Measurements from ENCODE around the gene TTC7B. TPM values are rescaled to one million over a fixed set of nuclear protein-coding genes. Genes with fewer than 3 reads are reported as not detected.

Gene TTC7B
- total RNA-seq, 1 donor from 2014 or later, result 40.4 TPM

DNA sequence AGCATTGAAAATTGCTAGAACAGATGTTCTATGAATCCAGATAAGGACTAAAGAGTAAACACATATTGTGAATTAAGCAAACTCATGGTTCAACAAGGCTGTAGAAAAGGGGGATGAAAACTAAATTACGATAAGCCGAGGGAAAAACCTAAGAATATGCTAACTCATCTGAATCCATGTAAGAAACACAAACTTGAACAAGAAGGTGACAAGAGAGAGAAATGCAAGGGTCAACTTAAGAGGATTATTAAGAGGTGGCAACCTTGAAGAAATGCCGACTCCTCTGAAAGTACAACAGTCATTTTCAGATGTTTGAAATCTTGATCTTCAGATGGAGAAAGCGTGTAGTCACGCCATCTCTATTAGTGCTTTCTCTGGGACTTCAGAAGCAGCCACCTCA lies 128.6 kb downstream of the TTC7B start:
- DNase-seq (ENCODE audit: extremely low spot score, unreplicated experiment), result no peak
- Mint-ChIP-seq H3K4me3 (no peak overlapping the region), H3K36me3 (peaks cover 27% of the 10 kb centered on the region), H3K27ac (no peak overlapping the region), H3K4me1 (ENCODE audit: unreplicated experiment) (no peaks in the 10 kb centered on the region), H3K27me3 (no peaks in the 10 kb centered on the region), H3K9me3 (no peaks in the 10 kb centered on the region)
- no peak for TF ChIP-seq CTCF (conservative IDR thresholded peaks at IDR 0.05)

DNA sequence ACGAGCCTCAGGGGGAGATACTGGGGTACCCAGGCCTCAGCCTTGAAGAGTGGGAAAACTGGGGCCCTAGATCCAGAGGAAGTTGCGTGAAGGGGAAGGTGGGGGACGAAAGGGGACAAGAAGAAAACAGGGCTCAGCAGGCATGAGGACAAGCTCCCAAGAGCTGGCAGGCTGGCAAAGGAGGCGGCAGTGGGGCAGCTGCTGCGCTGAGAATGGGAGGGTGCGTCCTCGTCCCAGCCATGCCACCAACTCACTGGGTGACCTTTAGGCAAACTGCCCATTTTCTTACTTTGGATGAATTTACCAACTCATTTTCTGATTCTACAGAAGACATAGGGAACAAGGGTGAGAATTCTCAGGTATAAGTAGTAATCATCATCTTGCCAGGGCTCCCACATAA lies 133.6 kb downstream of the TTC7B start:
- Mint-ChIP-seq H3K4me3 (no peak overlapping the region), H3K27me3 (no peaks in the 10 kb centered on the region), H3K36me3 (peaks cover 23% of the 10 kb centered on the region), H3K4me1 (ENCODE audit: unreplicated experiment) (peaks cover 11% of the 10 kb centered on the region), H3K27ac (no peak overlapping the region), H3K9me3 (no peaks in the 10 kb centered on the region)
- TF ChIP-seq CTCF (conservative IDR thresholded peaks at IDR 0.05), result no peak
- DNase-seq (ENCODE audit: extremely low spot score, unreplicated experiment), result no peak

DNA sequence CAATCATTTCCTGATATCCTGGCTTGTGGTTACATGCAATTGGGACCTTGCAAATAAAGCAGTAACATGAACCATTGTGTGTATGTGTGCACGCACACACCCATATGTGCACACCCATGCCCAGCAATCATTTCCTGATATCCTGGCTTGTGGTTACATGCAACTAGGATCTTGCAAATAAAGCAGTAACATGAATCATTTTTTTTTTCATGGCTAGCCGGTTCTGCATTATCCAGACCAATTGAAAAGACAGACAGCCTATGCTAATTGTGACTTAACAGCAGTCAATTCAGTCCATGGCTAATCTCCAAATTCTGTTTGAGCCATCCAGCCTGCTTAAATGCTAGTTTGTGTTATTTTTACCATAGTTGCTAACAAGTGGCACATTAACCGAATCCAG lies 134.3 kb downstream of the TTC7B start:
- peak overlapping the region; percentile 2 for H3K27ac Mint-ChIP-seq
- peaks cover 18% of the 10 kb centered on the region for H3K4me1 Mint-ChIP-seq (ENCODE audit: unreplicated experiment)
- H3K4me3 Mint-ChIP-seq, result no peak overlapping the region
- H3K27me3 Mint-ChIP-seq, result no peaks in the 10 kb centered on the region
- H3K9me3 Mint-ChIP-seq, result no peaks in the 10 kb centered on the region
- no peak for DNase-seq (ENCODE audit: extremely low spot score, unreplicated experiment)
- H3K36me3 Mint-ChIP-seq, result peaks cover 18% of the 10 kb centered on the region
- TF ChIP-seq CTCF (conservative IDR thresholded peaks at IDR 0.05), result no peak

DNA sequence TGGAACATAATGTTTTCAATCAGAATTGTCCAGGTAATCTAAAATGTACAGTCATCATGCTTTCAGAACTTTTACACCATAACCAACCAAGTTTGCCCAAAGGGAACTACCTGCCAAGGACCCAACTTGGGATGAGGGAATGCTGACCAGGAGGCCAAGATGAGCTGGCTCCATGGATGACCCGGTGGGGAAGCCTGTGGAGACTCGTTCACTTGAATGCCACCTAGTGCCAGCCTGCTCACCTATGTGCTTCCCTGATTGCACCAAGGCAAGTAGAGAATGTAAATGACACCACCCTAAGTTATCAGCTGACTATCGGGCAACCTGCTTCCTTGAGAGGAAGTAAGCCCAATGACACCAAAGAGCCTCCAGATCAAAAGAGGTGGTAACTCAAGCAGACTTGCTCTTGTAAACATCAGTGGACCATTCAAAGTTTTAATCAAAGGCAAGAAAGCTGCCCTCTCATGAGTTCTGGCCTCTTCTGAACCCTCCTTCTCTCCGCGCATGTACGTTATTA lies 137.3 kb downstream of the TTC7B start:
- no peaks in the 10 kb centered on the region for H3K27me3 Mint-ChIP-seq
- no peak for TF ChIP-seq CTCF (conservative IDR thresholded peaks at IDR 0.05)
- no peak for DNase-seq (ENCODE audit: extremely low spot score, unreplicated experiment)
- H3K9me3 Mint-ChIP-seq, result no peaks in the 10 kb centered on the region
- no peak overlapping the region for H3K27ac Mint-ChIP-seq
- no peak overlapping the region for H3K4me3 Mint-ChIP-seq
- H3K4me1 Mint-ChIP-seq (ENCODE audit: unreplicated experiment), result peaks cover 19% of the 10 kb centered on the region
- peaks cover 16% of the 10 kb centered on the region for H3K36me3 Mint-ChIP-seq

DNA sequence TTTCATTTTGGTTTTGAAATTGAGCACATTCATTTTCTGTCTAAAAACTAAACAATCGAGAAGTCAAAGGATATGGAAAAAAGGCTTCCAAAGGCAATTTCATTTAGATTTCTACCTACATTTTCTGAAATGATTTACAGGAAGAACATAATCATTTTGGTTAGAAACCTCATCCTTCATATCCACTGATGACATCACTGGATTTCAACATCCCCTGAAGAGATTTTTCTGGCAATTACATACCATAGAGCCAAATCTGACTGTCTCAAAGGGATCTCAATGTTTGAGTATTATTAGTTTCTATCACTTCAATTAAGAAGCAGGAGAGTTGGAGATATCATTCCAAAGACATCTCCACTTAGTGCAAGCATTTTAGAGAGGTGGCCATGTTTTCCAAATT lies 137.8 kb downstream of the TTC7B start:
- H3K36me3 Mint-ChIP-seq, result peaks cover 19% of the 10 kb centered on the region
- H3K4me1 Mint-ChIP-seq (ENCODE audit: unreplicated experiment), result peaks cover 19% of the 10 kb centered on the region
- H3K4me3 Mint-ChIP-seq, result no peak overlapping the region
- H3K27me3 Mint-ChIP-seq, result no peaks in the 10 kb centered on the region
- no peaks in the 10 kb centered on the region for H3K9me3 Mint-ChIP-seq
- H3K27ac Mint-ChIP-seq, result peak overlapping the region; percentile 47
- no peak for TF ChIP-seq CTCF (conservative IDR thresholded peaks at IDR 0.05)
- no peak for DNase-seq (ENCODE audit: extremely low spot score, unreplicated experiment)

Data from type B pancreatic cell (in vitro differentiated cells).